8988T (cell line): ENCODE data around the gene CFAP74.
A peak's percentile ranks its signal among the peaks of the same experiment; 100 is the strongest.
"Not testable (repeated sequence)": the region's sequence is repeated elsewhere in the genome, so short reads cannot be mapped to it uniquely, and the experiment has no call there.

ENCODE experiments used
- DNase-seq: peaks from one replicate; pipeline ENCODE4 v3.0.0; 2011

CFAP74 gene

GRCh38 chr1:1891349-1892078 lies 112.1 kb downstream of the CFAP74 start:
- DNase-seq = peak; percentile 73

DNA sequence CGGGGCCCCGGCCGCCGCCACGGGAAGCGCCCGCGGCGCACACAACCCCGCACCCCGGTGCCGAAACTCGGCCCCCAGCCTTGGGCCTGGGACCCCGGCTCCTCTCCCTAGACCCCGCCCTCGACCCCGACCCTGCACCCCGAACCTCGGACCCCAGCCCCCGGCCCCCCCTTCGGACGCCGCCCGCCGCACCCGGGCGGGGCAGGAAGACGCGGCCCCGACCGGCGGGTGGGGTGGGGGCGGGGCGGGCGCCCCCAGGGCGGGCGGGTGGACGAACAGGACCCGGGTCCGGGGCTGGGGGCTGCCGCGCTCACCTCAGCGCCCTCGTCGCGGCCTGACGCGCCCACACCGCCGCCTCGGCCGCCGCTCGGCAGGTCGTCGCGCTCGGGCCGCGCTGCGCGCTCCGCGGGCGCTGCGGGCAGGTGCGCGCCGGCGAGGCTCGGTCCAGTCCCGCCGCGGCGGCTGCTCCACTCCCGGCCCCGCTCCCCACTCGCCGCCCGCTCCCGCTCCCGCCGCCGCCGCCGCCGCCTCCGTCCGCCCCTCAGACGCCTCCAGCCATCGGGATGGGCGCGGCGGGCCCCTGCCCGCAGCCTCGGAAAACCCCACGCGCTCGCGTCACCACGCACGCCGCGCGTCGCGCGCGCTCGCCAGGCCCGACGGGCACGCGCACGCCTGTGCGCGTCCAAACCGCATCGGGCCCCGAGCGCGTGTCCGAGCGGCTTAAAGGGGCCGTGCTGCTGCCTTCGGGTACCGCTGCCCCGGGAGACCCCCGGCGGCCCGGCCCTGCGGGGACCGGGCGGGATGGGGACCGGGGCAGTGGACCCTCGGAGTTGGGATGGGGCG lies 112.9 kb downstream of the CFAP74 start, which contains the start of gene GNB1:
Gene GNB1 (minus strand): TSS at position 582 of the 843 bp plus-strand sequence. CDS start 65,634 bp downstream, outside the sequence.
- peak; percentile 94 for DNase-seq

- DNase-seq = no peak
Observed at GRCh38 chr1:1889847-1890505, 113.6 kb downstream of the CFAP74 start.

GRCh38 chr1:1889090-1889750 lies 114.4 kb downstream of the CFAP74 start:
- no peak for DNase-seq

DNA sequence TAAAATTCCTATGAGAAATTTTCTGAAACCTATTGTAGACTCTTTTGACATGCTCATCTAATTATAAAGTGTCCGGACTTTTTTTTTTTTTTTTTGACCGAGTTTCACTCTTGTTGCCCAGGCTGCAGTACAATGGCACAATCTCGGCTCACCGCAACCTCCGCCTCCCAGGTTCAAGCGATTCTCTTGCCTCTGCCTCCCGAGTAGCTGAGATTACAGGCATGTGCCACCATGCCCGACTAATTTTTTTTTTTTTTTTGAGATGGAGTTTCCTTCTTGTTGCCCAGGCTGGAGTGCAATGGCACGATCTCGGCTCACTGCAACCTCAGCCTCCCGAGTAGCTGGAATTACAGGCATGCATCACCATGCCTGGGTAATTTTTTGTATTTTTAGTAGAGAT lies 119.7 kb downstream of the CFAP74 start:
- DNase-seq = not testable (repeated sequence)

GRCh38 chr1:1883092-1883873 lies 120.3 kb downstream of the CFAP74 start:
- DNase-seq = no peak

DNA sequence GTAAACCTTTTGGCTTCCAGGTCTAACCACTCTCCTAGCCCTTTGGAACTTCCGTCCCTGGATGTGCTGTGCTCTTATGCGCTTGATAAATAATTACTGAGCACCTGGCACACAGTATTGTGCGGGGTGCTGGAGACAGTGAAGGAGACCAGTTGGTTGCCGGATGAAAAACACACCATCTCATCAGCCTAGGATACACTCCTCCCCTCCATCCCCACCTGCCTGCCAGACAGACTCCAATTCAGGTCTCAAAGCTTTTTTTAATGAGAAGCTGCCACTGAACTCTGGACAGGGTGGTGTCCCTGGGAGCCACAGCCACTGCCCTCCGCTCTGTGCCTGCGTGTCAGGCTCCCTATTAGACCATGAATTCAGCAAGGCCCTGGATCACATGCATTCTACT lies 121.9 kb downstream of the CFAP74 start:
- no peak for DNase-seq

DNA sequence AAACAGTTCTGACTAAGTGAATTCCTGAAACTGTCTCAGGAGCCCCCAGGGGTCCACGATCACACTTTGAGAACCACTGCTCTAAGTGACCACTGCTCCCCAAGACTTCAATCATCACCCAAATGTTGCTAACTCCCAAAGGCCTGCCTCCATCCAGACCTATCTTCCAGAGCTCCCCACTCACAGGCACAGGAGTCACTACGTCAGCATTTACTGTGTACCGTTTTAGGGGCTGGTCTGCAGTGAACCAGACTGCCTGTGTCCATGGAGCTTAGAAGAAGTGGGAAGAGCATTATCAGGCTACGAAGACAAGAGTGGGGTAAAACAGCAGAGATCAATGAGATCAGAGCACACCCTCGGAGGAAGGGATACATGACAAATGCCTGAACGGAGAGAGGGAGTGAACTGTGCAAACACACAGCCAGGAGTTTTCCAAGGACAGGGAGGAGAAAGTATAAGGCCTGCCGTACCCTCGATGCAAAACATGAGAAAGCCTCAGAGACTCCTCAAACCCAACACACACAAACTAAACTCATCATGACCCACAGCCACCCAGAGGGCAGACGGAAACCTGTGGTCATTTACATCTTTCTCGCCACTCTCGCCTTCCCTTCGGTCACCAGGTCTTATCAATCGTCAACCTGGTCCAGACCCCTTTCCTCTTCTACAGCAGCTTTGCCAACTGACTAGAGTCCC lies 122.8 kb downstream of the CFAP74 start:
- no peak for DNase-seq

DNA sequence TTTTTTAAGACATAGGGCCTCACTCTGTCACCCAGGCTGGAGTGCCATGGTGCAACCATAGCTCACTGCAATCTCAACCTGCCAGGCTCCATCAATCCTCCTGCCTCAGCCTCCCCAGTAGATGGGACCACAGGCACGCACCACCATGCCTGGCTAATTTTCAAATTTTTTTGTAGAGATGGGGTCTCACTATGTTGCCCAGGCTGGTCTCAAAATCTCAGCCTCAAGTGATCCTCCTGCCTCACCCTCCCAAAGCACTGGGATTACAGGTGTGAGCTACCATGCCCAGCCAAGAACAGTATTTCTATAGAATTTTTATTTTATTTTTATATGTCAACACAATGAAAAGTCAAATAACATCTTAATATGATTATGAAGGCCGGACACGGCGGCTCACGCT lies 123.6 kb downstream of the CFAP74 start:
- no peak for DNase-seq

DNA sequence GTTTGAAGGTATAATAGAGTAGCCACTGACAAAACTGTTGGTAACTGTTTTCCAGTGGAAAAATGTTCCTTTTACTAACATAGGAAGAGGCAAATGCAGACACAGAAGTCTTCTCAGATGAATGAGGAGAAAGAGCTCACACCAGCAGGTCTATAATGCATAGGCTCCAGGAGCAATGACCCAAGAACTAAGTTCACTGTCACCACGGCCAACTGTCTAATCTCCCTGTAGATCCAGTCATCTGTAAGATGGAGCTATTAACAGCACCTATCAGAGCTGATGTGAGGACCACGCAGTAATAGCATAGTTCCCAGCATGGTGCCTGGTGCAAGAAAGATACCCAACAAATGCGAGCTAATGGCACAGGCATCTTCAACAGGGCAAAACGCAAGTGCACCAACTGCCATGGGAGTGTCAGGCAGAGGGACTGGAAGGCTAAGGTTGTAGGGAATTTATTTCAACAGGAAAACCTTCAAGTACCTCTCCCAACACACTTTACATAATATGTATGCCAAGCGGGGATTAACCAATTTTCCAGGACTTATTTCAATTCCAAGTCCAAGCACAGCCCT lies 125.6 kb downstream of the CFAP74 start:
- DNase-seq = no peak

GRCh38 chr1:1876335-1876930 lies 127.2 kb downstream of the CFAP74 start:
- DNase-seq = no peak

DNA sequence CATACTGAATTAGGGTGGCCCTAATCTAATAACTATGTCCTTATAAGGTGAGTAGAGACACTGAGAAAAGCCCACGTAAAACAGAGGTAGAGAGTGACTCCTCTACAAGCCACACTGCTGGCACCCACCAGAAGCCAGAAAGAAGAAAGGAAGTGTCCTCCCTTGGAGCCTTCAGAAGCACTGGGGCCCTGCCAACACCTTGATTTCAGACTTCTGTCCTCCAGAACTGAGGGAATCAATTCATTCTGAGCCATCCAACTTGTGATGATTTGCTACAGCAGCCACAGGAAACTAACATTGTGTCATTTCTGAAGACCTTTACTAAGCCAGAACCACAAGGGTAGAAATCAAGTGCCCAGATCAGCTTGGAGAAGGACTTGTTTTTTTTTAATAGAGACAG lies 127.7 kb downstream of the CFAP74 start:
- DNase-seq = no peak

DNA sequence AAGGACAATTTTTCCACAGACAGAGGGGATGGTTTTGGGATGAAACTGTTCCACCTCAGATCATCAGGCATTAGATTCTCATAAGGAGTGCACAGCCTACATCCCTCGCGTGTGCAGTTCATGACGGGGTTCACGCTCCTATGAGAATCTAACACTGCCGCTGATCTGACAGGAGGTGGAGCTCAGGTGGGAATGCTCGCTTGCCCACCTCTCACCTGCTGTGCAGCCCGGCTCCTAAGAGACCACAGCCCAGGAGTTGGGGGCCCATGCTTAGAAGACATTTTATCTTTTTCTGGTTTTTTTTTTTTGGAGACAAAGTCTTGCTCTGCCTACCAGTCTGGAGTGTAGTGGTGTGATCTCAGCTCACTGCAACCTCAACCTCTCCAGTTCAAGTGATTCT lies 128.7 kb downstream of the CFAP74 start:
- no peak for DNase-seq

DNA sequence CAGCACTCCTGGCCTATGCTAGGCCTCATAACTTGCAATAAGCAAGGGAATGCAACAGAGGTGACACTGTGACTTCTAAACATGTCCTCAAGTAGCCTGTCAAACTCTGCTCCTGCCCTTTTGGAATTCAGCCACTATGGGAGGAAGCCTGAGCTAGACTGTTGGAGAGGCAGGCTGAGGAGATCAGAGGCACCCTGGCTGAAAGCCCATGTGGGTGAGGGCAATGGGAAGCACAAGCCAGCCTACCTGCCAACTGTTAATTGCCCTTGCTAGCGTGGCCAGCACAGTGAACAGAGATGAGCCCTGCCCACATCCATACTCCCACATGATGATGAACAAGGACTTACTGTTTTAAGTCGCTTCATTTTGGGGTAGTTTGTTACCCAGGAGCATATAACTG lies 130.4 kb downstream of the CFAP74 start:
- DNase-seq = no peak

DNA sequence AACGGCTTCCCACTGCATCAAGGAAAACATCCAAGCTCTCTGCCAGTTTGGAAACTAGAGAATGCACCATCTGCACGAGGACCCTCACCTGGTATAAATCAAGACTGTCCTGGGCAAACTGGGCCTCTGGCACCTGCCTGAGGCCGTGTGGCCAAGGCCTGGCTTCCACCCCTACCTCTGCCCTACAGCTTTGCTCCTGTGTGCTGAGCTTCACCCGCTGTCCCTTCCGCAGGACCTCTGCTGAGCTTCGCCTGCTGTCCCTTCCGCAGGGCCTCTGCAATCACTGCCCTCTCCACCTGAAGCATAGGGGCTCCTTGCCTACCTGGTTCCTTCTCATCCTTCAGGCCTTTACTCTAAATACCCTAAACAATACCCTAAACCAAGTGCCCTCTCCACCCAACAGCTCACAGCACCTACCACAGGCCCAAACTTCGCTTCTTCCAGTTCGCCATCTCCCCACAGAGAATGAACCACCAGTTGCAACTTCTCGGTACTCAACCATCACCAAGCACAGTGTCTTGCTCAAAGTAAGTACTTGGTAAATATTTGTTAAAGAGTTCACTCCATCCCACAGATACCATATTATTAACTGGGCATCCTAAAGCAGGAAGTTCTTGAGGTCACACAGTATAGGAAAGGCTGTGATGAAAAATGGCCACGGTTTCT lies 131.1 kb downstream of the CFAP74 start:
- DNase-seq = no peak
